H9 (cell line): ENCODE data around the gene MT1M. TPM values are rescaled to one million over a fixed set of nuclear protein-coding genes. Genes with fewer than 3 reads are reported as not detected.
A peak's percentile ranks its signal among the peaks of the same experiment; 100 is the strongest.

Experiments used
- DNase-seq: peaks from one replicate; pipeline ENCODE4 v3.0.0-alpha.2; 2017
- H2AFZ ChIP-seq: one replicate; pipeline ENCODE4 v1.6.1; 2013; ENCODE audit warnings: mild to moderate bottlenecking, low read length, control low read depth, moderate library complexity
- H2AK5ac ChIP-seq: 2 replicates; pipeline ENCODE4 v1.6.1; 2013; ENCODE audit warnings: low read length, control low read depth, mixed read lengths; ENCODE audit not compliant: insufficient read length
- H2BK120ac ChIP-seq: one replicate; pipeline ENCODE4 v1.6.1; 2013; ENCODE audit warnings: low read depth, mild to moderate bottlenecking, low read length, control low read depth, inconsistent platforms; ENCODE audit not compliant: poor library complexity, severe bottlenecking
- H2BK12ac ChIP-seq: 2 replicates; pipeline ENCODE4 v1.6.1; 2013; ENCODE audit warnings: low read length, control low read depth, mixed read lengths, low read depth; ENCODE audit not compliant: insufficient read length
- H2BK15ac ChIP-seq: 2 replicates; pipeline ENCODE4 v1.6.1; 2013; ENCODE audit warnings: low read depth, low read length, control low read depth
- H2BK20ac ChIP-seq: one replicate; pipeline ENCODE4 v1.6.1; 2013; ENCODE audit warnings: low read depth, mild to moderate bottlenecking, low read length, control low read depth, inconsistent platforms; ENCODE audit not compliant: poor library complexity, severe bottlenecking
- H2BK5ac ChIP-seq: 2 replicates; pipeline ENCODE4 v1.6.1; 2013; ENCODE audit warnings: low read length, control low read depth, mixed read lengths; ENCODE audit not compliant: insufficient read length
- H3K14ac ChIP-seq: 2 replicates; pipeline ENCODE4 v1.6.1; 2013; ENCODE audit warnings: low read length, control low read depth; ENCODE audit not compliant: insufficient read depth
- H3K18ac ChIP-seq: 2 replicates; pipeline ENCODE4 v1.6.1; 2013; ENCODE audit warnings: low read depth, mild to moderate bottlenecking, mixed read lengths, low read length, control low read depth; ENCODE audit not compliant: insufficient read length
- H3K23ac ChIP-seq: 2 replicates; pipeline ENCODE4 v1.6.1; 2013; ENCODE audit warnings: low read length, control low read depth, mixed read lengths, low read depth; ENCODE audit not compliant: insufficient read length
- H3K23me2 ChIP-seq: 2 replicates; pipeline ENCODE4 v1.6.1; 2013; ENCODE audit warnings: low read depth, mild to moderate bottlenecking, mixed read lengths, low read length, control low read depth; ENCODE audit not compliant: insufficient read length, poor library complexity, severe bottlenecking
- H3K27ac ChIP-seq: 2 replicates; pipeline ENCODE4 v1.5.1; 2013; ENCODE audit warnings: low read length, control low read depth, mixed read lengths, low read depth; ENCODE audit not compliant: insufficient read length
- H3K27me3 ChIP-seq: 2 replicates; pipeline ENCODE4 v1.6.1; 2013; ENCODE audit warnings: low read length, control low read depth, inconsistent platforms; ENCODE audit not compliant: insufficient read depth
- H3K4ac ChIP-seq: 2 replicates; pipeline ENCODE4 v1.6.1; 2013; ENCODE audit warnings: low read depth, mild to moderate bottlenecking, control low read depth, inconsistent platforms, low read length, moderate library complexity
- H3K4me1 ChIP-seq: 2 replicates; pipeline ENCODE4 v1.6.1; 2013; ENCODE audit warnings: low read length, control low read depth, inconsistent platforms; ENCODE audit not compliant: insufficient read depth
- H3K4me2 ChIP-seq: 2 replicates; pipeline ENCODE4 v1.6.1; 2013; ENCODE audit warnings: low read length, control low read depth, mixed read lengths; ENCODE audit not compliant: insufficient read length, insufficient read depth
- H3K56ac ChIP-seq: 2 replicates; pipeline ENCODE4 v1.6.1; 2013; ENCODE audit warnings: low read depth, mild to moderate bottlenecking, mixed read lengths, low read length, control low read depth; ENCODE audit not compliant: insufficient read length
- H3K79me1 ChIP-seq: 2 replicates; pipeline ENCODE4 v1.6.1; 2013; ENCODE audit warnings: low read depth, mild to moderate bottlenecking, moderate library complexity, low read length, control low read depth, inconsistent platforms; ENCODE audit not compliant: insufficient read depth, poor library complexity, severe bottlenecking
- H3K79me2 ChIP-seq: 2 replicates; pipeline ENCODE4 v1.6.1; 2013; ENCODE audit warnings: low read length, control low read depth, inconsistent platforms; ENCODE audit not compliant: insufficient read depth
- H3K9ac ChIP-seq: 2 replicates; pipeline ENCODE4 v1.6.1; 2013; ENCODE audit warnings: low read length, control low read depth, mixed read lengths; ENCODE audit not compliant: insufficient read length; ENCODE audit errors: extremely low read depth
- H3K9me3 ChIP-seq: one replicate; pipeline ENCODE4 v1.6.1; 2013; ENCODE audit warnings: low read depth, low read length, inconsistent platforms; ENCODE audit not compliant: control insufficient read depth
- H3T11ph ChIP-seq: one replicate; pipeline ENCODE4 v1.6.1; 2013; ENCODE audit warnings: mild to moderate bottlenecking, low read length, control low read depth, inconsistent platforms
- H4K20me1 ChIP-seq: one replicate; pipeline ENCODE4 v1.6.1; 2013; ENCODE audit not compliant: control insufficient read depth, insufficient read length, insufficient read depth
- H4K5ac ChIP-seq: 2 replicates; pipeline ENCODE4 v1.6.1; 2013; ENCODE audit warnings: low read depth, mild to moderate bottlenecking, mixed read lengths, low read length, control low read depth; ENCODE audit not compliant: insufficient read length
- H4K8ac ChIP-seq: replicated peaks from 2 replicates; pipeline ENCODE4 v1.6.1; 2013; ENCODE audit warnings: low read length, control low read depth, mixed read lengths, low read depth; ENCODE audit not compliant: insufficient read length
- H4K91ac ChIP-seq: 2 replicates; pipeline ENCODE4 v1.6.1; 2013; ENCODE audit warnings: low read depth, mild to moderate bottlenecking, moderate library complexity, mixed read lengths, low read length, control low read depth; ENCODE audit not compliant: insufficient read length
- H3K27ac Mint-ChIP-seq, 3 experiments: 2 replicates in 2 of 3; 3 replicates in 1 of 3; pipeline ENCODE4 v1.8.0; 2020 to 2021; ENCODE audit warnings: mixed read lengths in 3 of 3, mild to moderate bottlenecking in 1 of 3, moderate library complexity in 1 of 3
- H3K27me3 Mint-ChIP-seq: 2 replicates; pipeline ENCODE4 v1.8.0; 2021; ENCODE audit warnings: low read depth, mild to moderate bottlenecking, moderate library complexity, mixed read lengths
- H3K36me3 Mint-ChIP-seq, 3 experiments: 2 replicates in 2 of 3; 3 replicates in 1 of 3; pipeline ENCODE4 v1.8.0; 2020 to 2021; ENCODE audit warnings: low read depth in 3 of 3, mixed read lengths in 3 of 3; ENCODE audit not compliant: insufficient read depth in 1 of 3
- H3K4me1 Mint-ChIP-seq, 2 experiments: 2 replicates each; pipeline ENCODE4 v1.8.0; 2020; ENCODE audit warnings: mixed read lengths in 2 of 2
- H3K4me3 Mint-ChIP-seq, 2 experiments: 2 replicates in 1 of 2; 3 replicates in 1 of 2; pipeline ENCODE4 v1.8.0; 2020 to 2021; ENCODE audit warnings: mild to moderate bottlenecking in 2 of 2, mixed read lengths in 2 of 2, moderate library complexity in 1 of 2
- H3K9me3 Mint-ChIP-seq, 2 experiments: 2 replicates in 1 of 2; 3 replicates in 1 of 2; pipeline ENCODE4 v1.8.0; 2020; ENCODE audit warnings: mild to moderate bottlenecking in 2 of 2, mixed read lengths in 2 of 2, moderate library complexity in 1 of 2
- WGBS: extraction: QIAGEN DNeasy Blood & Tissue Kit; methylation state at CpG from one replicate; pipeline ENCODE4 v1.1.7; 2013; ENCODE audit warnings: missing lambda C conversion rate, low lambda C conversion rate, mixed read lengths; ENCODE audit not compliant: insufficient read length; ENCODE audit errors: extremely low coverage; 5-methylcytosine and 5-hydroxymethylcytosine counted together
- total RNA-seq: library from RNA; stranded (reverse); gene quantifications from 2 replicates; pipeline ENCODE4 v1.2.1, GENCODE V29; 2021
- TF ChIP-seq, protein P1 (sequence below): fragments of 200-600 bp; sonication (generic); conservative IDR thresholded peaks from 3 replicates; pipeline ENCODE4 v1.8.0; 2021; ENCODE audit warnings: antibody characterized with exemption, mild to moderate bottlenecking

The MT1M gene
- total RNA-seq, 1 experiment from 2014 or later = 1.4 TPM

- Histone ChIP-seq H2BK12ac (no peak overlapping the region), H3K4me2 (peak overlapping the region; percentile 60), H3K9ac (no peak overlapping the region), H4K20me1 (no peaks in the 10 kb centered on the region), H2AK5ac (no peak overlapping the region), H3K23me2 (peaks cover 8% of the 10 kb centered on the region), H3K79me2 (no peaks in the 10 kb centered on the region), H3K4me1 (no peaks in the 10 kb centered on the region; the same call in 1 of the 2 replicates), H2BK5ac (no peak overlapping the region), H3K4ac (no peak overlapping the region), H4K5ac (no peak overlapping the region), H3K9me3 (no peaks in the 10 kb centered on the region), H3K56ac (no peak overlapping the region), H3K79me1 (no peaks in the 10 kb centered on the region), H3T11ph (no peak overlapping the region), H3K27me3 (peaks cover 44% of the 10 kb centered on the region; the same call in 1 of the 2 replicates), H4K91ac (no peak overlapping the region), H3K23ac (no peak overlapping the region), H2BK15ac (no peak overlapping the region), H3K27ac (no peak overlapping the region), H3K14ac (no peak overlapping the region), H4K8ac (no peak overlapping the region), H2BK20ac (no peak overlapping the region), H2AFZ (no peak overlapping the region), H2BK120ac (no peak overlapping the region), H3K18ac (no peak overlapping the region)
- WGBS = no CpG with 5 or more reads among the region's 23 CpGs
- peaks cover 0 to 2% (median 0%) of the 10 kb centered on the region in 3 experiments; a peak in 2 of 7 replicates for H3K36me3 Mint-ChIP-seq
- DNase-seq = no peak
- TF ChIP-seq, protein P1, sequence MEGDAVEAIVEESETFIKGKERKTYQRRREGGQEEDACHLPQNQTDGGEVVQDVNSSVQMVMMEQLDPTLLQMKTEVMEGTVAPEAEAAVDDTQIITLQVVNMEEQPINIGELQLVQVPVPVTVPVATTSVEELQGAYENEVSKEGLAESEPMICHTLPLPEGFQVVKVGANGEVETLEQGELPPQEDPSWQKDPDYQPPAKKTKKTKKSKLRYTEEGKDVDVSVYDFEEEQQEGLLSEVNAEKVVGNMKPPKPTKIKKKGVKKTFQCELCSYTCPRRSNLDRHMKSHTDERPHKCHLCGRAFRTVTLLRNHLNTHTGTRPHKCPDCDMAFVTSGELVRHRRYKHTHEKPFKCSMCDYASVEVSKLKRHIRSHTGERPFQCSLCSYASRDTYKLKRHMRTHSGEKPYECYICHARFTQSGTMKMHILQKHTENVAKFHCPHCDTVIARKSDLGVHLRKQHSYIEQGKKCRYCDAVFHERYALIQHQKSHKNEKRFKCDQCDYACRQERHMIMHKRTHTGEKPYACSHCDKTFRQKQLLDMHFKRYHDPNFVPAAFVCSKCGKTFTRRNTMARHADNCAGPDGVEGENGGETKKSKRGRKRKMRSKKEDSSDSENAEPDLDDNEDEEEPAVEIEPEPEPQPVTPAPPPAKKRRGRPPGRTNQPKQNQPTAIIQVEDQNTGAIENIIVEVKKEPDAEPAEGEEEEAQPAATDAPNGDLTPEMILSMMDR = no peak
- peaks cover 33 to 48% of the 10 kb centered on the region in 2 experiments for H3K4me1 Mint-ChIP-seq
- H3K27ac Mint-ChIP-seq = peak overlapping the region in 1 of 3 experiments; percentile 76; a peak in 1 of 7 replicates
- H3K4me3 Mint-ChIP-seq = peak overlapping the region; percentile 72 to 89
- peaks cover 78% of the 10 kb centered on the region for H3K27me3 Mint-ChIP-seq
- peaks cover 0 to 5% of the 10 kb centered on the region in 2 experiments; a peak in 1 of 5 replicates for H3K9me3 Mint-ChIP-seq
Observed at GRCh38 chr16:56616608-56617211, 15.7 kb upstream of the MT1M start.
